ENCODE measurements around the gene CPNE4. TPM values are rescaled to one million over a fixed set of nuclear protein-coding genes. Genes with fewer than 3 reads are reported as not detected.

The CPNE4 gene
- total RNA-seq, 2 donors from 2014 or later: 1.7 to 2.5 TPM

DNA sequence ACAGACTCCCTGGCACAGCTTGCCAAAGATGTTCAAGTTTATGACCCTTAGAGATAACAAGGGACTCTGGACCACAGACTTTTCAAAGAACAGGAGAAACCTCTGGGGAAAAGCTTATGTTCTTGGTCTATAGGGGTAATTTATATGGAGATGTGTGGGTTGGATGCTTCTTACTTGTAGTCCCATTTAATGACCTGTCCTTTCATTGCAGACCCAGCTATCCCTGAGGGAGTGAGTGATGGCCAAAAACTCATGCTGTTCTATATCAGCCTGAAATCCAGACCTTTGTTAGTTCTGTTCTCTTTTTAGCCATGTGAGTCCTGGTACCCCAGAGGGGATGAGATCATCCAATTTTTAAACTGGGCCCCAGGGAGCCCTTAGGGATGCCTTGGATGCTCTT is 488.4 kb downstream of the CPNE4 start:
- H3K4me1 ChIP-seq (ENCODE audit: control insufficient read depth, insufficient read depth, low read length): peaks cover 3% of the 10 kb centered on the region
- H3K9me3 Mint-ChIP-seq: no peaks in the 10 kb centered on the region
- H3K4me3 ChIP-seq (ENCODE audit: low read length): no peak overlapping the region
- H3K27ac ChIP-seq (ENCODE audit: low read depth, low read length): no peak overlapping the region
- no peak overlapping the region for H3K4me3 Mint-ChIP-seq
- no peaks in the 10 kb centered on the region for H3K9me3 ChIP-seq (ENCODE audit: control insufficient read depth, low read length)
- no peak overlapping the region for H3K9ac ChIP-seq (ENCODE audit: extremely low read depth, low read length, poor library complexity, severe bottlenecking)
- H3K36me3 Mint-ChIP-seq (ENCODE audit: low read depth): no peaks in the 10 kb centered on the region
- H3K27ac Mint-ChIP-seq: no peak overlapping the region
- H3K4me1 Mint-ChIP-seq: peaks cover 2% of the 10 kb centered on the region
- no peaks in the 10 kb centered on the region for H3K36me3 ChIP-seq (ENCODE audit: control insufficient read depth, insufficient read depth, low read length)
- TF ChIP-seq, protein P1, sequence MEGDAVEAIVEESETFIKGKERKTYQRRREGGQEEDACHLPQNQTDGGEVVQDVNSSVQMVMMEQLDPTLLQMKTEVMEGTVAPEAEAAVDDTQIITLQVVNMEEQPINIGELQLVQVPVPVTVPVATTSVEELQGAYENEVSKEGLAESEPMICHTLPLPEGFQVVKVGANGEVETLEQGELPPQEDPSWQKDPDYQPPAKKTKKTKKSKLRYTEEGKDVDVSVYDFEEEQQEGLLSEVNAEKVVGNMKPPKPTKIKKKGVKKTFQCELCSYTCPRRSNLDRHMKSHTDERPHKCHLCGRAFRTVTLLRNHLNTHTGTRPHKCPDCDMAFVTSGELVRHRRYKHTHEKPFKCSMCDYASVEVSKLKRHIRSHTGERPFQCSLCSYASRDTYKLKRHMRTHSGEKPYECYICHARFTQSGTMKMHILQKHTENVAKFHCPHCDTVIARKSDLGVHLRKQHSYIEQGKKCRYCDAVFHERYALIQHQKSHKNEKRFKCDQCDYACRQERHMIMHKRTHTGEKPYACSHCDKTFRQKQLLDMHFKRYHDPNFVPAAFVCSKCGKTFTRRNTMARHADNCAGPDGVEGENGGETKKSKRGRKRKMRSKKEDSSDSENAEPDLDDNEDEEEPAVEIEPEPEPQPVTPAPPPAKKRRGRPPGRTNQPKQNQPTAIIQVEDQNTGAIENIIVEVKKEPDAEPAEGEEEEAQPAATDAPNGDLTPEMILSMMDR (conservative IDR thresholded peaks at IDR 0.05): no peak
- DNase-seq: no peak
- H3K27me3 ChIP-seq (ENCODE audit: control insufficient read depth, insufficient read depth, low read length, poor library complexity, severe bottlenecking): no peaks in the 10 kb centered on the region
- no peaks in the 10 kb centered on the region for H3K27me3 Mint-ChIP-seq (ENCODE audit: insufficient read depth)

DNA sequence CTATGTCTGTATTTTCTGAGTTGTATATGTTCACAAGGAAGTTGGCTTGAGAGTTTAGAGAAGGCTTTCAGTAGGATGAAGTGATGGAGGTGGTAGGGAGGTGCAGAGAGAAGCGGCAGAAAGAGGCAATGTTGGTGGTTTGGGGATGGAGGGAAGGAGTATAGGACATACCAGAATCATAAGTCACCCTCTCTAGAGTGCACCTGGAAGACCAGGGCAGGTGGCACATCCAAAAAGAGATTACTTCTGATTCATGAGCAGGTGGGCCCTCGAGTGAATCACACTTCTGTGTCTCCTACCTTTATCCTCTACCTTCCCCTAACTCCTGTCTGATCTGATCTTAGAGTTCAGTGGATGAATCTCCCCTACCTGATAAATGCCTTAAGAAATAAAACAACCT is 490.3 kb downstream of the CPNE4 start:
- DNase-seq: no peak
- TF ChIP-seq, protein P1 (conservative IDR thresholded peaks at IDR 0.05): no peak
- no peak overlapping the region for H3K4me3 Mint-ChIP-seq
- H3K9me3 ChIP-seq (ENCODE audit: control insufficient read depth, low read length): no peaks in the 10 kb centered on the region
- H3K4me1 ChIP-seq (ENCODE audit: control insufficient read depth, insufficient read depth, low read length): no peaks in the 10 kb centered on the region
- H3K4me3 ChIP-seq (ENCODE audit: low read length): no peak overlapping the region
- no peak overlapping the region for H3K27ac ChIP-seq (ENCODE audit: low read depth, low read length)
- H3K36me3 ChIP-seq (ENCODE audit: control insufficient read depth, insufficient read depth, low read length): no peaks in the 10 kb centered on the region
- peaks cover 2% of the 10 kb centered on the region for H3K4me1 Mint-ChIP-seq
- H3K27ac Mint-ChIP-seq: no peak overlapping the region
- H3K27me3 ChIP-seq (ENCODE audit: control insufficient read depth, insufficient read depth, low read length, poor library complexity, severe bottlenecking): no peaks in the 10 kb centered on the region
- H3K36me3 Mint-ChIP-seq (ENCODE audit: low read depth): no peaks in the 10 kb centered on the region
- no peaks in the 10 kb centered on the region for H3K9me3 Mint-ChIP-seq
- no peak overlapping the region for H3K9ac ChIP-seq (ENCODE audit: extremely low read depth, low read length, poor library complexity, severe bottlenecking)
- H3K27me3 Mint-ChIP-seq (ENCODE audit: insufficient read depth): no peaks in the 10 kb centered on the region
- WGBS, 2 experiments (ENCODE audit: insufficient coverage in 1 of 2, insufficient read length in 1 of 2): 88 to 90% methylated on average over 1 to 2 of the region's 2 CpGs

DNA sequence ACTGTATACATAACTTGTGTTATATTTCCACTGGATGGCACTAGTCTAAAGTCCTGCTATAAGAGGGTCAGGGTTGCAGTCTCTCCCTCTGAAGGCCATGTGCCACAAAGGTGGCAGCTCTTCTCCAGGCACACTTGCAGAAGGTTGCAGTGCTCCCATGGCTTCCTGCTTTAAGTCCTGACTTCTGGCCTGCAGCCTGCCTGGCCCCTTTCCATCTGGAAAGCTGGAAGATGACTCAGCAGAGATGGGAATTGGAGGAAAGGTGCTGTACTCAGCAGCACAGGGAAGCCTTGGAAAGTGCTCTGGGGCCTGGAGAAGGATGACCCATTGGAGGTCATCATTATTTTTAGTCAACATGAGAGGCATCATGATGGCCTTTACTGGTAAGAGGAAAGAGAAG is 491.1 kb downstream of the CPNE4 start:
- H3K27me3 Mint-ChIP-seq (ENCODE audit: insufficient read depth): no peaks in the 10 kb centered on the region
- H3K4me1 Mint-ChIP-seq: peaks cover 2% of the 10 kb centered on the region
- H3K27ac ChIP-seq (ENCODE audit: low read depth, low read length): no peak overlapping the region
- TF ChIP-seq, protein P1 (conservative IDR thresholded peaks at IDR 0.05): no peak
- H3K4me3 ChIP-seq (ENCODE audit: low read length): no peak overlapping the region
- H3K27me3 ChIP-seq (ENCODE audit: control insufficient read depth, insufficient read depth, low read length, poor library complexity, severe bottlenecking): no peaks in the 10 kb centered on the region
- peaks cover under 1% of the 10 kb centered on the region for H3K9me3 Mint-ChIP-seq
- H3K9ac ChIP-seq (ENCODE audit: extremely low read depth, low read length, poor library complexity, severe bottlenecking): no peak overlapping the region
- no peaks in the 10 kb centered on the region for H3K36me3 Mint-ChIP-seq (ENCODE audit: low read depth)
- H3K4me3 Mint-ChIP-seq: no peak overlapping the region
- H3K27ac Mint-ChIP-seq: no peak overlapping the region
- no peaks in the 10 kb centered on the region for H3K4me1 ChIP-seq (ENCODE audit: control insufficient read depth, insufficient read depth, low read length)
- H3K9me3 ChIP-seq (ENCODE audit: control insufficient read depth, low read length): no peaks in the 10 kb centered on the region
- H3K36me3 ChIP-seq (ENCODE audit: control insufficient read depth, insufficient read depth, low read length): no peaks in the 10 kb centered on the region
- DNase-seq: no peak

All from endodermal cell (in vitro differentiated cells).